Parietal lobe (tissue), 1 donor: ENCODE results near the gene SSR1. TPM values are rescaled to one million over a fixed set of nuclear protein-coding genes. Genes with fewer than 3 reads are reported as not detected.

Source experiments
- total RNA-seq: library from RNA; depleted of rRNA; stranded (reverse); fragments of >200 nt; gene quantifications from one replicate; pipeline ENCODE4 v1.2.3, GENCODE V29; 2014

The SSR1 gene
- 56.0 TPM for total RNA-seq

DNA sequence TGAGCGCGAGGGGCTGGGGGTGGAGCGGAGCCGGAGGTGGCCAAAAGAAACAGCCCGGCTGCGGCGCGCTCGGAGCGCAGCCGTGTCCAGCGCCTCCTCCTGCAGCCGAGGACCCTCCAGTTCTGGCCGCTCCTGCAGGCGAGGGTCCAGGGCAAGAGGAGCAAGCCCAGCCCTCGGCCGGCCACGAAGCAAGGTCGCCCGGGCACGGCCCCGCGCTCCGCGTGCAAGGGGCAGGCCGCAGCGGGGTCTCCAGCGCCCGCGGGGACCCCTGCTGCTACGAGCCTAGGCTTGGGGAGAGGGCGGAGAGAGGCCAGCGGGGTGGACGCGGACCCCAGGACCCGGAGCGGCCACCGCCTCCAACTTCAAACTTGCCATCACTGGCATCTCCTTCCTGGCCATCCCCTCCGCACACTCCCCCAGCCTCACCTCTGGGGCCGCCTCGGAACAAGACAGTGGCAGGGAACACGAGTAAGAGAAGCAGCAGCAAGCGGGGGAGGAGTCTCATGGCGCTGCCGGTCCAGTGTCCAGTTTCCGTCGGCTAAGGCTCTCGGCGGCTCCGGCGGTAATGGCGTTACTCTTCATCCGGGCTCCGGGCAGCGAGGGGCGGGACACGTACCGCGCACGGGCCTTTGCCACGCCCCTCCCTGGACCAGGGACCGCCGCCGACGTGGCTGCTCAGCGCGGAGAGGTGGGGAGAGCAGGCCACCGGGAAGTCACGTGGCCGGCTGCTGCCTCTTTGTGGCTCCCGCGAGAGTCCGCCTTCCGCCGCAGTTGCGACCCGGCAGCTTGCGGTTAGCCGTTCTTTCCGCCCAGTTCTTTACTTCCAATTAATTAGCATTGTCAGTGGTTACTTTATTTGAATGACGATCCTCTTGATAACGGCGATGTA, at the start of gene SSR1:
TSS of gene SSR1 (minus strand) at position 584 of the 889 bp plus-strand sequence. CDS start at position 505, 79 bp downstream.

Other genes starting within 250 kb of the SSR1 start
- 2.2 TPM for gene RREB1, start 205.2 kb downstream of the SSR1 start, total RNA-seq
- not detected for gene CAGE1, start 76.5 kb upstream of the SSR1 start, total RNA-seq
- gene RIOK1, start 76.6 kb upstream of the SSR1 start, total RNA-seq, result 28.5 TPM
- 2.5 TPM for gene DSP, start 228.5 kb upstream of the SSR1 start, total RNA-seq